ENCODE measurements around the gene ORMDL2.
"Not testable (repeated sequence)": the region's sequence is repeated elsewhere in the genome, so short reads cannot be mapped to it uniquely, and the experiment has no call there.

Gene ORMDL2

GRCh38 chr12:55861396-55861795 lies 43.6 kb downstream of the ORMDL2 start:
- TF ChIP-seq RARB (CRISPR knock-in tag; IDR thresholded peaks at IDR 0.05) = no peak
- ATAC-seq = no peak

- no peak for ATAC-seq
- TF ChIP-seq CSDC2 (CRISPR knock-in tag; IDR thresholded peaks at IDR 0.05) (no peak), ZNF565 (CRISPR knock-in tag; conservative IDR thresholded peaks at IDR 0.05; ENCODE audit: low read depth) (no peak), ISL1 (CRISPR knock-in tag; IDR thresholded peaks at IDR 0.05) (no peak), TOX (CRISPR knock-in tag; IDR thresholded peaks at IDR 0.05; ENCODE audit: borderline replicate concordance) (no peak), RARB (CRISPR knock-in tag; IDR thresholded peaks at IDR 0.05) (no peak), ESRRG (CRISPR knock-in tag; IDR thresholded peaks at IDR 0.05) (no peak), ZFP30 (CRISPR knock-in tag; IDR thresholded peaks at IDR 0.05) (no peak), PPARA (CRISPR knock-in tag; IDR thresholded peaks at IDR 0.05; ENCODE audit: borderline replicate concordance) (no peak), BACH2 (CRISPR knock-in tag; IDR thresholded peaks at IDR 0.05; ENCODE audit: borderline replicate concordance) (no peak), TCF4 (CRISPR knock-in tag; IDR thresholded peaks at IDR 0.05; ENCODE audit: borderline replicate concordance) (no peak), SNAI2 (CRISPR knock-in tag; IDR thresholded peaks at IDR 0.05) (no peak), ZFP3 (CRISPR knock-in tag; IDR thresholded peaks at IDR 0.05) (no peak), CSRNP3 (CRISPR knock-in tag; IDR thresholded peaks at IDR 0.05) (no peak), ZNF8 (CRISPR knock-in tag; IDR thresholded peaks at IDR 0.05) (no peak), OSR1 (CRISPR knock-in tag; IDR thresholded peaks at IDR 0.05) (no peak), CREB5 (CRISPR knock-in tag; IDR thresholded peaks at IDR 0.05; ENCODE audit: low read depth) (no peak), POU6F1 (CRISPR knock-in tag; IDR thresholded peaks at IDR 0.05; ENCODE audit: borderline replicate concordance, low read depth) (no peak), PATZ1 (CRISPR knock-in tag; IDR thresholded peaks at IDR 0.05; ENCODE audit: borderline replicate concordance) (no peak), GLIS3 (CRISPR knock-in tag; IDR thresholded peaks at IDR 0.05) (no peak)
Observed at GRCh38 chr12:55861871-55862270, 44.0 kb downstream of the ORMDL2 start.

- no peak for ATAC-seq
- TF ChIP-seq GLIS3 (CRISPR knock-in tag; IDR thresholded peaks at IDR 0.05) (no peak), ESRRG (CRISPR knock-in tag; IDR thresholded peaks at IDR 0.05) (no peak), TSHZ2 (CRISPR knock-in tag; IDR thresholded peaks at IDR 0.05) (no peak), BACH2 (CRISPR knock-in tag; IDR thresholded peaks at IDR 0.05; ENCODE audit: borderline replicate concordance) (no peak), ZNF70 (CRISPR knock-in tag; IDR thresholded peaks at IDR 0.05) (no peak), POU6F1 (CRISPR knock-in tag; IDR thresholded peaks at IDR 0.05; ENCODE audit: borderline replicate concordance, low read depth) (no peak), ARNTL (CRISPR knock-in tag; IDR thresholded peaks at IDR 0.05; ENCODE audit: borderline replicate concordance, low read depth) (no peak), ZNF565 (CRISPR knock-in tag; conservative IDR thresholded peaks at IDR 0.05; ENCODE audit: low read depth) (no peak), PATZ1 (CRISPR knock-in tag; IDR thresholded peaks at IDR 0.05; ENCODE audit: borderline replicate concordance) (no peak)
Observed at GRCh38 chr12:55862286-55862685, 44.4 kb downstream of the ORMDL2 start.

- ATAC-seq = not testable (repeated sequence)
Observed at GRCh38 chr12:55862931-55863330, 45.1 kb downstream of the ORMDL2 start.

Measured in SK-N-SH treated with all-trans-retinoic acid at 6 μM for 48 hours (cell line).